Upper lobe of left lung (tissue), 6 donors: ENCODE measurements around the gene MYO16. TPM values are rescaled to one million over a fixed set of nuclear protein-coding genes. Genes with fewer than 3 reads are reported as not detected.

ENCODE experiments used
- ATAC-seq, 2 donors: fragments of 200-7000 bp; cut with Tn5 transposase; one replicate each; pipeline ENCODE4 v1.9.1; 2022; ENCODE audit warnings: mild to moderate bottlenecking in 2 of 2, moderate library complexity in 2 of 2; ENCODE audit not compliant: low FRiP score in 2 of 2
- DNase-seq, 2 donors: peaks; one replicate each; pipeline ENCODE4 v3.0.0-alpha.2; 2019 to 2020
- H3K27ac ChIP-seq, 4 donors: fragments of 200-600 bp; sonication (generic); one replicate each; pipeline ENCODE4 v1.5.1; 2016 to 2019
- H3K27me3 ChIP-seq, 4 donors: fragments of 200-600 bp; sonication (generic); one replicate each; pipeline ENCODE4 v1.5.1; 2017 to 2019
- H3K36me3 ChIP-seq, 4 donors: fragments of 200-600 bp; sonication (generic); one replicate each; pipeline ENCODE4 v1.5.1; 2016 to 2019
- H3K4me1 ChIP-seq, 4 donors: fragments of 200-600 bp; sonication (generic); one replicate each; pipeline ENCODE4 v1.5.1; 2018 to 2019
- H3K4me3 ChIP-seq, 4 donors: fragments of 200-600 bp; sonication (generic); one replicate each; pipeline ENCODE4 v1.5.1; 2017 to 2019; ENCODE audit warnings: mild to moderate bottlenecking in 2 of 4, moderate library complexity in 1 of 4
- H3K9me3 ChIP-seq, 4 donors: fragments of 200-600 bp; sonication (generic); one replicate each; pipeline ENCODE4 v1.5.1; 2018 to 2019
- EP300 ChIP-seq, 4 donors: sonication (generic); formaldehyde crosslinking; IDR thresholded peaks; one replicate each; pipeline ENCODE4 v1.5.1; 2017; ENCODE audit warnings: antibody characterized with exemption in 4 of 4, control low read depth in 2 of 4
- POLR2A ChIP-seq, 4 donors: fragments of 450-650 bp; IDR thresholded peaks; one replicate each; pipeline ENCODE4 v1.5.1; 2016 to 2017; ENCODE audit warnings: antibody characterized with exemption in 4 of 4, mild to moderate bottlenecking in 2 of 4
- POLR2AphosphoS5 ChIP-seq, 2 donors: sonication (generic); formaldehyde crosslinking; IDR thresholded peaks; one replicate each; pipeline ENCODE4 v1.5.1; 2017; ENCODE audit warnings: antibody characterized with exemption in 2 of 2
- WGBS, 2 donors: methylation state at CpG; one replicate each; pipeline ENCODE4 v1.1.5; 2017 to 2018; 5-methylcytosine and 5-hydroxymethylcytosine counted together
- total RNA-seq, 6 donors: library from RNA; depleted of rRNA in 4 of 6; stranded (reverse); fragments of >200 nt in 4 of 6; gene quantifications; one replicate each; pipeline versions ENCODE4 v1.1.0 to v1.2.1, GENCODE V29; 2016 to 2021
- TF ChIP-seq, protein P1 (sequence below), 6 experiments: fragments of 450-650 bp in 4 of 6; fragments of 200-600 bp in 2 of 6; sonication (generic) in 2 of 6; IDR thresholded peaks; one replicate each; pipeline ENCODE4 v1.5.1; 2016 to 2019; ENCODE audit warnings: antibody characterized with exemption in 6 of 6
- donor health status: DM: no; HTN: no; CAD: no; lungs with moderate emphysema.
- donor health status: DM: no; HTN: yes; CAD: no; lungs with severe emphysema.

Gene MYO16
- total RNA-seq, 6 donors from 2014 or later: under 0.01 to 0.55 (median 0.20) TPM; not detected in 1

DNA sequence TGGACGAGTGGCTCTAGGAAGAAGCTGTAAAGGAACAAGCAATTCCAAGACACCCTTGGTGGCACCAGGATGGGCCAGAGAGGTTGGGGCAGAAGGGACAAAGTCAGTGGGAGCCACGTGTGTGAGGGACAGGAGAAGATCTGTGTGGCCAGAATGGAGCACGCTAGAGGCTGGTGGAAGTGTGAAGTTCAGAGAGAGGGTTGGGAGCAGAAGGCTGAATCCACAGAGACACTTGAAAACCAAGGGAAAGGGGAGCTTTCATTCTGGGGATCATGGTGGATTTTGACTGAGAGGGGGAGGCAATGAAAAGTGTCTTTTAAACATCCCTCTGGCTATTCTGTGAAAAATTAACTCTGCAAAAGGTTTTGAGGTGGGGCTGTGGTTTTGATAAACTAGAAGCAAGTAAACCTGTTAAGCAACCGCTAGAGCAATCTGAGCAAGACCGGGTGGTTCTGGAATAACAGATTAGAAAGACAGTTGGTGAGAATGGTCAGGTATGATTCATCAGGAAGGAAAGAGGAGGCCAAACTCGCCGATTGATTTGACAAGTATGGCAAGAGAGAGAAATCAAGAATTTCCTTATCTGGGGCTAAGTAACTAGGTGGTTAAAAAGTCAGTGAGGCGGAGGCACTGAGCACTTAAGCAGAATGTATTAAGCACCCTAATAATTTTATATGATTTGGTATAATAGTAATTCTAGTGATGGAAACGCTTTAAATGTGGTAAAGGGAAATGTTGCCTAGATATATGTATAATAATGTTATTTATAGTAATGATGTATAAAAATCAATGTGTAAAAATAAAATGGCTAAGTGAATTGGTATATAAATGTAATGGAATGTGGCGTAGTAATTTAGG lies 140.0 kb downstream of the MYO16 start:
- Histone ChIP-seq H3K9me3 (no peaks in the 10 kb centered on the region), H3K4me1 (no peaks in the 10 kb centered on the region), H3K36me3 (no peaks in the 10 kb centered on the region), H3K4me3 (no peak overlapping the region), H3K27me3 (no peaks in the 10 kb centered on the region), H3K27ac (no peak overlapping the region)
- no peak for DNase-seq
- 60 to 72% methylated on average over 10 of the region's 10 CpGs for WGBS, 2 donors
- TF ChIP-seq, protein P1, sequence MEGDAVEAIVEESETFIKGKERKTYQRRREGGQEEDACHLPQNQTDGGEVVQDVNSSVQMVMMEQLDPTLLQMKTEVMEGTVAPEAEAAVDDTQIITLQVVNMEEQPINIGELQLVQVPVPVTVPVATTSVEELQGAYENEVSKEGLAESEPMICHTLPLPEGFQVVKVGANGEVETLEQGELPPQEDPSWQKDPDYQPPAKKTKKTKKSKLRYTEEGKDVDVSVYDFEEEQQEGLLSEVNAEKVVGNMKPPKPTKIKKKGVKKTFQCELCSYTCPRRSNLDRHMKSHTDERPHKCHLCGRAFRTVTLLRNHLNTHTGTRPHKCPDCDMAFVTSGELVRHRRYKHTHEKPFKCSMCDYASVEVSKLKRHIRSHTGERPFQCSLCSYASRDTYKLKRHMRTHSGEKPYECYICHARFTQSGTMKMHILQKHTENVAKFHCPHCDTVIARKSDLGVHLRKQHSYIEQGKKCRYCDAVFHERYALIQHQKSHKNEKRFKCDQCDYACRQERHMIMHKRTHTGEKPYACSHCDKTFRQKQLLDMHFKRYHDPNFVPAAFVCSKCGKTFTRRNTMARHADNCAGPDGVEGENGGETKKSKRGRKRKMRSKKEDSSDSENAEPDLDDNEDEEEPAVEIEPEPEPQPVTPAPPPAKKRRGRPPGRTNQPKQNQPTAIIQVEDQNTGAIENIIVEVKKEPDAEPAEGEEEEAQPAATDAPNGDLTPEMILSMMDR (IDR thresholded peaks at IDR 0.05): no peak
- TF ChIP-seq POLR2AphosphoS5 (IDR thresholded peaks at IDR 0.05) (no peak), EP300 (IDR thresholded peaks at IDR 0.05) (no peak), POLR2A (IDR thresholded peaks at IDR 0.05) (no peak)
- no peak for ATAC-seq

DNA sequence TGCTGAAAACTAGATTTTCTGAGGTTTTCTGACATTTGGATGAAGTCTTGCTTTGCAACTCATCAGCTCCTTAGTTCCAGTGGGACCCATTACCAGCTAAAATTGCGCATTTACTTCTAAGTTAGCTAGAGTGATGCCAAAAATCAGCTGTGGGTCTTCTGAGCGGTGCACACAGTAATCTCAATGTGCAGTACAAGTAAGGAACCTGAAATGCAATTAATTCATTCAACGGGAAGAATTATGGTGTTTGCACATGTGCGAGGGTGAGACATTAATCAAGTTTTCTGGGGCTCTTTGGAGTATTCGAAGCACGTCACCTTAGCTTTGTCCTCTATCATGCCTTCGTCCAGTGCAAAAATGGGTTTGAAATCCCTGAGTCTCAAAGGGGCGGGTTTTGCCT lies 146.2 kb downstream of the MYO16 start:
- 88% methylated on average over 8 of the region's 8 CpGs for WGBS, 2 donors
- Histone ChIP-seq H3K9me3 (no peaks in the 10 kb centered on the region), H3K36me3 (no peaks in the 10 kb centered on the region), H3K27ac (no peak overlapping the region), H3K4me3 (no peak overlapping the region), H3K4me1 (no peaks in the 10 kb centered on the region), H3K27me3 (no peaks in the 10 kb centered on the region)
- DNase-seq (no peak), ATAC-seq (no peak)
- TF ChIP-seq POLR2A (IDR thresholded peaks at IDR 0.05) (no peak), POLR2AphosphoS5 (IDR thresholded peaks at IDR 0.05) (no peak)
- TF ChIP-seq, protein P1 (IDR thresholded peaks at IDR 0.05): no peak

DNA sequence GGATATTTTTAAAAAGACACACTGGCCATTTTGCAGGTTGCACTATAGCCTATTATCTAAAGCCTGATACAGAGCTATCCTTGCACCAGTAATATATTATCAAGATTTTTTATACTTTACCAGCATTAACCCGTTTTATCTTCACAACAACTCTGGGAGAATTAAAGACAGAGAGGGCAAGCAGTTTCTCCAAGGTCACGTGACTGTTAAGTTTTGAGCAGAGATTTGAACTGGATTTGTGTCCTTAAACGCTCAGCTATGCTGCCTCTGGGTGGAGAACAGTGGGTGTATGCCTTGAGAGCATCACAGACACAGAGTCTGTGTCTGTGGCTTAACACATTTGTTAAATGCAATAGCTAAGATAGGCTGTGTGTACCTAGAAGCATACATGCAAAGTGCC lies 147.2 kb downstream of the MYO16 start:
- no peaks in the 10 kb centered on the region for H3K36me3 ChIP-seq
- no peaks in the 10 kb centered on the region for H3K9me3 ChIP-seq
- DNase-seq: no peak
- no peak for ATAC-seq
- no peak overlapping the region for H3K4me3 ChIP-seq
- WGBS, 2 donors: 77 to 78% methylated on average over 3 of the region's 3 CpGs
- H3K4me1 ChIP-seq: no peaks in the 10 kb centered on the region
- no peaks in the 10 kb centered on the region for H3K27me3 ChIP-seq
- TF ChIP-seq POLR2A (IDR thresholded peaks at IDR 0.05) (no peak), EP300 (IDR thresholded peaks at IDR 0.05) (no peak), POLR2AphosphoS5 (IDR thresholded peaks at IDR 0.05) (no peak)
- TF ChIP-seq, protein P1 (IDR thresholded peaks at IDR 0.05): no peak
- H3K27ac ChIP-seq: no peak overlapping the region

DNA sequence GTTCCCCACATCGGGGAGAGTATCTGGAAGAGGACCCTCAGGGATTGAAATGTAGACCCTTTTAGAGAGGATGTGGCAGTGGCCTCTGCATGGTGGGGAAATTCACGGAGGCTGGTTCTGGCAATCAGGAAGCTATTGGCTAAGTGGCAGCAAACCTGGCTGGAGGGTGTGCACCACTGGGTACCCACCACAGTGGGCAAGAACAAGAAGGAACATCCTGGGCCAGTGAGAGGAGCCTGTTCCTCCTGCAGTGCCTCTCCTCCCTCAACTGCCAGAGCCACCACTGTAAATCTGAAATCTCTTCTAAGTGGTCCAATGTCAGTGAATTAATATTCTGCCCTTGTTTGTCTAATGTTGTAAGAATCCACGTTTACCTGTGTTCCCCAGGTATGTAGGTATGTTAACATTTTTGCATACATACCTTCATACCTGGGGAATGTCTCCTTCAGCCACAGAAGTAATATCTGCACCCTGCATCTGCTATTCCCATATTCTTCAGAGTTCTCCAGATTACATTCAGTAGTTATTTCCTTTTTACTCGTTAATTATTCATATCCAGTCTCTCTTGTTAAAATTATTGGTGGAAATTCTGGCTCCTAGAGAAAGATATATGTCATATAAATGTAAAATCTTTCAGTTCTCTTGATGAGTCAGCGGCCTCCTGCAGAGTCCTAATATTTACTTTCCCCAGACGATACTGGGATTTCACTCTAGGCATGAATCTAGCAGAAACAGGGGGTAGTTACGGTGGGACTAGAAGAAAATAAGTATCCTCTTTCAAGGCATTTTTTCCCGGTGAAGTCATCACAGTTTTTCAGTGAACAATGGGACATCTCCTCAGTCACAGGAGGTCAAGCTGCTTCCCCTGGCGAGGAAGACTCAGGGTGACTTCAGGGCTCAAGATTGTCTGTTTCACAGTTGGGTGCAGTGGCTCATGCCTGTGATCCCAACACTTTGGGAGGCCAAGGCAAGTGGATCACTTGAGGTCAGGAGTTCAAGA lies 148.3 kb downstream of the MYO16 start:
- no peak for DNase-seq
- H3K9me3 ChIP-seq: no peaks in the 10 kb centered on the region
- ATAC-seq: no peak

DNA sequence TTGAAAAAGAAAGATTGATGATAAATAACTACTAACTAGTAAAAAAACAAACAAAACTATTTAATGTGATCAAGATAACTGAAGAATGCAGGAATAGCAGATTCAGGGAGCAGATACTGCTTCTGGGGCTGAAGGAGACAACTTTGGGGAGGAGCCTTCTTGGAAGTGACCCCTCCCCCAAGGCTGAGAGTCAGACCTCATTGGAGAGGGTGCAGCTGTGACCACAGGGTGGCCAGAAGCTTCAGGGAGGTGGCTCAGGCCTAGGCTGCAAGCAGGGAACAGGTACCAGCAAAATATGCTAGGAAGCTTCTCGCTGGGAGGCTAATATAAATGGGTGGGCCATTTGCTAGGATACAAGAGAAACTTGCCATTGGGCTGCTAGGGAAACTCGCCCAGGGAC lies 149.9 kb downstream of the MYO16 start:
- Histone ChIP-seq H3K4me1 (no peaks in the 10 kb centered on the region), H3K27ac (no peak overlapping the region), H3K27me3 (no peaks in the 10 kb centered on the region), H3K9me3 (no peaks in the 10 kb centered on the region), H3K4me3 (no peak overlapping the region), H3K36me3 (no peaks in the 10 kb centered on the region)
- DNase-seq (no peak), ATAC-seq (no peak)
- WGBS, 2 donors: 83 to 88% methylated on average over 2 of the region's 2 CpGs
- TF ChIP-seq EP300 (IDR thresholded peaks at IDR 0.05) (no peak), POLR2AphosphoS5 (IDR thresholded peaks at IDR 0.05) (no peak)
- TF ChIP-seq, protein P1 (IDR thresholded peaks at IDR 0.05): no peak

More for the DNA sequence above, 148.3 kb downstream of the MYO16 start:
- 53 to 67% methylated on average over 8 to 9 of the region's 9 CpGs for WGBS, 2 donors
- no peaks in the 10 kb centered on the region for H3K36me3 ChIP-seq
- TF ChIP-seq POLR2A (IDR thresholded peaks at IDR 0.05): no peak
- TF ChIP-seq POLR2AphosphoS5 (IDR thresholded peaks at IDR 0.05): no peak
- TF ChIP-seq EP300 (IDR thresholded peaks at IDR 0.05): no peak
- no peaks in the 10 kb centered on the region for H3K27me3 ChIP-seq
- no peak overlapping the region for H3K4me3 ChIP-seq
- H3K27ac ChIP-seq: no peak overlapping the region
- H3K4me1 ChIP-seq: no peaks in the 10 kb centered on the region
